Skeletal muscle satellite cell (primary cell): ENCODE data around the gene SIGLEC15.
A peak's percentile ranks its signal among the peaks of the same experiment; 100 is the strongest.
"Not testable (repeated sequence)": the region's sequence is repeated elsewhere in the genome, so short reads cannot be mapped to it uniquely, and the experiment has no call there.

Experiments
- H3K27me3 ChIP-seq: 2 replicates; pipeline ENCODE4 v1.7.0; 2013; ENCODE audit warnings: low read length; ENCODE audit not compliant: control insufficient read depth, insufficient read depth
- H3K36me3 ChIP-seq: 2 replicates; pipeline ENCODE4 v1.7.0; 2013; ENCODE audit warnings: mild to moderate bottlenecking, control low read depth, low read length; ENCODE audit not compliant: insufficient read depth
- H3K4me1 ChIP-seq: 2 replicates; pipeline ENCODE4 v1.7.0; 2013; ENCODE audit warnings: low read length; ENCODE audit not compliant: control insufficient read depth, insufficient read depth
- H3K4me2 ChIP-seq: 2 replicates; pipeline ENCODE4 v1.7.0; 2013; ENCODE audit warnings: mild to moderate bottlenecking, low read length
- H3K4me3 ChIP-seq: 2 replicates; pipeline ENCODE4 v1.7.0; 2013; ENCODE audit warnings: low read length
- H3K9ac ChIP-seq: 2 replicates; pipeline ENCODE4 v1.7.0; 2013; ENCODE audit warnings: mild to moderate bottlenecking, low read depth, low read length, moderate library complexity
- H3K9me3 ChIP-seq: replicated peaks from 2 replicates; pipeline ENCODE4 v1.7.0; 2013; ENCODE audit warnings: mild to moderate bottlenecking, control low read depth, low read length

The SIGLEC15 gene

GRCh38 chr18:45821711-45822110, 3.8 kb upstream of the SIGLEC15 start:
- H3K9ac ChIP-seq, result no peak overlapping the region
- H3K9me3 ChIP-seq, result no peaks in the 10 kb centered on the region
- H3K27me3 ChIP-seq, result no peaks in the 10 kb centered on the region
- H3K4me3 ChIP-seq, result no peak overlapping the region
- H3K4me2 ChIP-seq, result no peak overlapping the region
- peaks cover 21% of the 10 kb centered on the region for H3K4me1 ChIP-seq
- no peaks in the 10 kb centered on the region for H3K36me3 ChIP-seq

DNA sequence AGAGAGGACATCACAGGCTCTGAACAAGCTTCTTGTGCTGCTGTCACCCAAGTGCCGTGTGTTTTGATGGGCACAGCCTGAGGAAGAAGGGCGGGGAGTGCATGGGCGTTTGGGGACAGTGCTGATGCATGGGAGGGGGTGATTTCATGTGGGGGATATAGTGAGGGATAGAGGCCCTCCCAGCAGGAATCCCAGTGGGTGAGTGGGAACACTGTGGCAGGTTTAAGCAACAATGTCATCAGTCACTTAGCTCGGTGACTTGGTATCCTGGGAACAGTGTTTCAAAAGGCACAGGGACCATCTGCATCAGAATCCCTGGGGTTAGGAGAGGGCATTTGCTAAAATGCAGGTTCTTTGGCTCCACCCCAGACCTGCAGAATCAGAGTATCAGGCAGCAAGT, 609 bp downstream of the SIGLEC15 start:
- peaks cover 45% of the 10 kb centered on the region for H3K4me1 ChIP-seq
- no peaks in the 10 kb centered on the region for H3K36me3 ChIP-seq
- H3K4me3 ChIP-seq, result no peak overlapping the region
- H3K4me2 ChIP-seq, result no peak overlapping the region
- H3K27me3 ChIP-seq, result no peaks in the 10 kb centered on the region
- H3K9me3 ChIP-seq, result no peaks in the 10 kb centered on the region
- H3K9ac ChIP-seq, result no peak overlapping the region

GRCh38 chr18:45826716-45827115, 1.2 kb downstream of the SIGLEC15 start:
- not testable (repeated sequence) for H3K9me3 ChIP-seq, H3K27me3 ChIP-seq, H3K4me2 ChIP-seq, H3K4me3 ChIP-seq, H3K36me3 ChIP-seq, H3K9ac ChIP-seq
- peaks cover 42% of the 10 kb centered on the region for H3K4me1 ChIP-seq

- no peaks in the 10 kb centered on the region for H3K9me3 ChIP-seq
- H3K36me3 ChIP-seq, result no peaks in the 10 kb centered on the region
- H3K4me2 ChIP-seq, result no peak overlapping the region
- H3K4me3 ChIP-seq, result no peak overlapping the region
- peaks cover 51% of the 10 kb centered on the region for H3K4me1 ChIP-seq
- H3K27me3 ChIP-seq, result no peaks in the 10 kb centered on the region
- H3K9ac ChIP-seq, result peak overlapping the region; percentile 76
These were observed 3.7 kb downstream of the SIGLEC15 start for GRCh38 chr18:45828917-45829811.

DNA sequence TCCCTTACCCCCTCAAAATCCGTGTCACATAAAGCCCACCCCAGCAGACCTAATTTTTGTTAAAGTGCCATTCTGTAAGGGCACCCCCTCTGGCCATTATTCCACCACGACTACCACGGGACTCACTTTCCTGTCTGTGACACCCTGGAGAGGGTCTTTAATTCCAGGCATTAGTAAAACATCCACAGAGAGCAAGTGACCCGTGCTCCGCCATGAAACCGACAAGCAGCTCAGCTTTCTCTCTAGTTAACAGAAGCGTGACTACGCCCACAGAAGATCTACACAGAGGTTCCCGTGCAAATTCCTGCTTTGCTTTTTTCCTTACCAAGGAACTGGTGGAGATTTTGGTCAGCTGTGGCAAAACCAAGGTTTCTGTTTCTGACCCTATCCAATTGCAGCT, 4.4 kb downstream of the SIGLEC15 start:
- H3K4me3 ChIP-seq, result no peak overlapping the region
- no peaks in the 10 kb centered on the region for H3K27me3 ChIP-seq
- H3K36me3 ChIP-seq, result no peaks in the 10 kb centered on the region
- no peak overlapping the region for H3K9ac ChIP-seq
- H3K4me1 ChIP-seq, result peaks cover 57% of the 10 kb centered on the region
- no peaks in the 10 kb centered on the region for H3K9me3 ChIP-seq
- H3K4me2 ChIP-seq, result no peak overlapping the region

DNA sequence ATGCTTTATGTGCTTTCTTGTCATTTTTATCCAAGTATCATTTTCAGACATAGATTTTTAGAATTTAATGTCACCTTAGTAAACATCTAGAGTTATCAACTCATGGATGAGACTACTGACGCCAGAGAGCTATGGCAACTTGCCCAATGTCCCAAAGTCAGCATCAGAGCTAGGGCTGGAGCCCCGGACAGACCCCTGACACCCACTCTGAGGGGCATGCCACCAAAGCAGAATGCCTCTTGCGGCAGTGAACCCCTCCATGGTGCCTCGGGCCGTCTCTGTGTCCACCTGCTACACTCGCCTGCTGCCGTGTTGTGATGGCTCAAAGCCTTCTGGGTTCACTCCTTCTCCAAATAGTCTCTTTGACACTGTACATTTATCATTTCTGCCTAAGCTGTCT, 5.4 kb downstream of the SIGLEC15 start:
- no peaks in the 10 kb centered on the region for H3K27me3 ChIP-seq
- H3K9ac ChIP-seq, result no peak overlapping the region
- H3K4me1 ChIP-seq, result peaks cover 53% of the 10 kb centered on the region
- H3K9me3 ChIP-seq, result no peaks in the 10 kb centered on the region
- H3K4me2 ChIP-seq, result no peak overlapping the region
- no peak overlapping the region for H3K4me3 ChIP-seq
- H3K36me3 ChIP-seq, result no peaks in the 10 kb centered on the region

DNA sequence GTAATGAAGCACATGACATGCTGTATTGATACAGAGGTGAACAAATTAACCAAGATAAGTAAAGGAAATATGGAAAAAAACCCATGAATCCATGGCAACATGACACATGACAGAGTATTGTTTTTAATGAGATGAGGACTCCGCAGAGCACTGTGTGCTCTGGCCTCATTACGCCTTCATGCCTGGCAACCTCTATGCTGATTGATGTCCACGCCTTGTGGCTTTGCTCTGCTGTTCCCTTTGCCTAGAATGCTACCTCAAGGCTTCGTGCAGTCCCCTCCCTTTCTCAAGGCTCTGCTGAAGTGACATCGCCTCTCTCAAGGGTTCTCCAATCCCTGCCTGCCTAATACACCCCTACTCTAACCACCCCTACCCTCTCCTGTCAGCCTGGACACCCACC, 8.4 kb downstream of the SIGLEC15 start:
- H3K4me1 ChIP-seq, result peaks cover 49% of the 10 kb centered on the region
- H3K9ac ChIP-seq, result no peak overlapping the region
- no peak overlapping the region for H3K4me3 ChIP-seq
- H3K4me2 ChIP-seq, result no peak overlapping the region
- H3K36me3 ChIP-seq, result no peaks in the 10 kb centered on the region
- no peaks in the 10 kb centered on the region for H3K9me3 ChIP-seq
- H3K27me3 ChIP-seq, result no peaks in the 10 kb centered on the region

DNA sequence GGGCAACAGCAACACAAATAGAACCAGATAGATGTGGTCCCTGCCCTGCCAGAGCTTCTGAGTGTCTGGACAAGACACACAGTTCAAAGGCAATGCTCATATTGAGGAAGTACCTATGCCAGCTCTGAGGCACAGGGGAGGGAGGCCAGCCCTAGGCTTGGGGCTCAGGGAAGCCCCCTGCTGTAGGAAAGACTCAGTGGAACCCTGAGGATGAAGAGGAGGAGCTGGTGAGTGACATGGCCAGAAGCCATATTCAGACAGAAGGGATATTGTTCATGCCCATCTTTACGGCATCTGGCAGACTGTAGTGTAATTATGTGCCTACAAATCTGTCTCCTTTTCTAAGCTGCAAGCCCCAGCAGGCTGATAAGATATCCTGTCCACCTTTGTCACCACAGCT, 8.8 kb downstream of the SIGLEC15 start:
- Histone ChIP-seq H3K9me3 (no peaks in the 10 kb centered on the region), H3K9ac (no peak overlapping the region), H3K27me3 (no peaks in the 10 kb centered on the region), H3K36me3 (no peaks in the 10 kb centered on the region), H3K4me1 (peaks cover 49% of the 10 kb centered on the region), H3K4me2 (no peak overlapping the region), H3K4me3 (no peak overlapping the region)

- Histone ChIP-seq H3K4me1 (peaks cover 47% of the 10 kb centered on the region), H3K4me3 (no peak overlapping the region), H3K9ac (no peak overlapping the region), H3K4me2 (no peak overlapping the region), H3K9me3 (no peaks in the 10 kb centered on the region), H3K36me3 (no peaks in the 10 kb centered on the region), H3K27me3 (no peaks in the 10 kb centered on the region)
These were observed 9.7 kb downstream of the SIGLEC15 start for GRCh38 chr18:45835057-45835636.

GRCh38 chr18:45836242-45837205, 11.0 kb downstream of the SIGLEC15 start:
- Histone ChIP-seq H3K9ac (no peak overlapping the region), H3K4me3 (no peak overlapping the region), H3K9me3 (no peaks in the 10 kb centered on the region), H3K4me2 (no peak overlapping the region), H3K4me1 (peaks cover 54% of the 10 kb centered on the region), H3K27me3 (no peaks in the 10 kb centered on the region), H3K36me3 (no peaks in the 10 kb centered on the region)

GRCh38 chr18:45837283-45838070, 12.0 kb downstream of the SIGLEC15 start:
- Histone ChIP-seq H3K9ac (no peak overlapping the region), H3K4me3 (peak overlapping the region; percentile 52), H3K4me2 (peak overlapping the region; percentile 66), H3K36me3 (no peaks in the 10 kb centered on the region), H3K4me1 (peaks cover 53% of the 10 kb centered on the region), H3K9me3 (no peaks in the 10 kb centered on the region), H3K27me3 (no peaks in the 10 kb centered on the region)
